Measurements from ENCODE around the gene KCNJ12. TPM values are rescaled to one million over a fixed set of nuclear protein-coding genes. Genes with fewer than 3 reads are reported as not detected.
"Not testable (repeated sequence)": the region's sequence is repeated elsewhere in the genome, so short reads cannot be mapped to it uniquely, and the experiment has no call there.

Gene KCNJ12
- total and polyA plus RNA-seq, 2 of the 4 experiments (the other 2 are of a cell fraction): under 0.01 to 0.10 TPM

DNA sequence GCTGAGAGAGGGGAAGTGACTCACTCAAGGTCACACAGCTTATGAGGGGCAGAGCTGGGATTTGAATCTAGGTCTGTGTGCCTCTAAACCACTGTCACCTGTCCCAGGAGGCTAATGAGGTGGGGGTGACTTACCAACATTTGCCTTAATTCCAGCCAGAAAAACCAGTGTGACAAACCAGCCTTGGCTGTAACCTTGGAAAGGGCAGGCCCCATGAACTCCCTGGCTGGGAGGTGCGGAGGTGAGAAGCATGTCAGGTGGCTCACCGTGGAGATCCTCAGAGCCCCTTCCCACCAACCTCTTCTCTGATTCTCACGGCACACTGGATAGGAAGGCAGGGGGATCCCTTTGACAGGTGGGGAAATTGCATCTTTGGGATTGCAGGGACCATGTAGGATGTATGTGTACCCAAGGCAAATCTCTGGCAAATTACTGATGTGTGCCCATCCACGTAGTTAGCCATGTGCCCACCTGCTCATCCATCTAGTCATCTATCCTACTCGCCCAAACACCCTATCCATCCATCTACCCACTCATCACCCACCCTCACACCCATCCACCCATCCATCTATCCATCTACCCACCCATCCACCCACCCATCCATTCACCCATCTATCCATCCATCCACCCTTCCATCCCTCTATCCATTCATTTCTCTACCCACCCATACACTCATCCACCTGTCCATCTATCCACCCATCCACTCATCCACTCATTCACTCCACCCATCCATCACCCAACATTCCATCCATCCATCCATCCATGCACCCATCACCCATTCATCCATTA is 30.7 kb downstream of the KCNJ12 start:
- H2BK20ac ChIP-seq (ENCODE audit: low read depth, low read length); in situ Hi-C loops (cut with MboI; ENCODE audit: low sequenced_read_pairs); H2BK5ac ChIP-seq (ENCODE audit: low read depth, low read length, poor library complexity, severe bottlenecking); H2BK15ac ChIP-seq (ENCODE audit: low read depth, low read length); H3K4me2 ChIP-seq (ENCODE audit: low read depth, low read length); CTCF ChIA-PET; H3K4me3 ChIP-seq (ENCODE audit: insufficient read depth, low read depth, low read length); H3K27me3 ChIP-seq (ENCODE audit: control insufficient read depth, insufficient read depth, low read length); H3K36me3 ChIP-seq (ENCODE audit: control insufficient read depth, insufficient read depth, low read length); H2BK120ac ChIP-seq (ENCODE audit: low read depth, low read length); H3K18ac ChIP-seq (ENCODE audit: low read depth, low read length); H3K9me3 ChIP-seq (ENCODE audit: control insufficient read depth, insufficient read depth, low read length); dilution Hi-C loops (cut with HindIII; ENCODE audit: low sequenced_read_pairs, unreplicated experiment); H4K91ac ChIP-seq (ENCODE audit: insufficient read depth, low read depth, low read length); ATAC-seq (ENCODE audit: low read depth); H3K9me1 ChIP-seq (ENCODE audit: insufficient read depth, low read length); H2AK9ac ChIP-seq (replicated peaks; ENCODE audit: low read depth, low read length, poor library complexity); H3K79me1 ChIP-seq (ENCODE audit: low read depth in 1 of 2, low read length in 2 of 2); H3K23ac ChIP-seq (ENCODE audit: low read depth, low read length); H3K56ac ChIP-seq (ENCODE audit: extremely low read depth, insufficient read depth, low read length); H4K8ac ChIP-seq (ENCODE audit: low read depth in 2 of 2, low read length in 2 of 2); H3K4ac ChIP-seq (ENCODE audit: low read depth, low read length); H3K4me1 ChIP-seq (ENCODE audit: control insufficient read depth, insufficient read depth, low read length); H2AK5ac ChIP-seq (ENCODE audit: low read depth, low read length); H3K27ac ChIP-seq (ENCODE audit: insufficient read depth, low read length); DNase-seq; intact Hi-C loops (cut with micrococcal nuclease); H3K9ac ChIP-seq (ENCODE audit: low read depth, low read length); H4K5ac ChIP-seq (ENCODE audit: low read depth, low read length); H4K20me1 ChIP-seq (ENCODE audit: insufficient read depth, low read length); H2AFZ ChIP-seq (replicated peaks; ENCODE audit: low read length, poor library complexity); POLR2A ChIA-PET (ENCODE audit: unreplicated experiment); BruUV-seq (replicated peaks); H3K14ac ChIP-seq (replicated peaks; ENCODE audit: low read depth, low read length): not testable (repeated sequence)
- WGBS, 2 experiments (ENCODE audit: extremely low coverage in 2 of 2, insufficient read length in 1 of 2): 50% methylated on average over 1 of the region's 5 CpGs; no CpG with 5 or more reads in 1 of the 2 experiments

DNA sequence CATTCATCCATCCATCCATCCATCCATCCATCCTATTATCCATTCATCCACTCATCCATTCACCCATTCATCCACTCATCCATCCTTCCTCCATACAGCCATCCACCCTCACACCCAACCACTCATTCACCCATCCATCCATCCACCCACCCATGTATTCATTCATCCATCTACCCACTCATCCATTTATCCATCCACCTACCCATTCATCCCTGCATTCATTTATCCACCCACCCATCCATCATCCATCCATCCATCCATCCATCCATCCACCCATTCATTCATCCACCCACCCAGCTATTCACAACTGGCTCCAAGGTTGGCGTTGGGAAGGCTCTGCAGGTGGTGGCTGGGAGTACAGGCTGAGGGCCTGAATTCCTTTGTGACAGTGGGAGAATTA is 31.6 kb downstream of the KCNJ12 start:
- H3K56ac ChIP-seq (ENCODE audit: extremely low read depth, insufficient read depth, low read length); H4K8ac ChIP-seq (ENCODE audit: low read depth in 2 of 2, low read length in 2 of 2); H3K18ac ChIP-seq (ENCODE audit: low read depth, low read length); H2BK120ac ChIP-seq (ENCODE audit: low read depth, low read length); ATAC-seq (ENCODE audit: low read depth); H3K79me1 ChIP-seq (ENCODE audit: low read depth in 1 of 2, low read length in 2 of 2); H3K9ac ChIP-seq (ENCODE audit: low read depth, low read length); POLR2A ChIA-PET (ENCODE audit: unreplicated experiment); H3K27me3 ChIP-seq (ENCODE audit: control insufficient read depth, insufficient read depth, low read length); BruUV-seq (replicated peaks); H3K4ac ChIP-seq (ENCODE audit: low read depth, low read length); H3K14ac ChIP-seq (replicated peaks; ENCODE audit: low read depth, low read length); H3K27ac ChIP-seq (ENCODE audit: insufficient read depth, low read length); H4K91ac ChIP-seq (ENCODE audit: insufficient read depth, low read depth, low read length); DNase-seq; H3K9me1 ChIP-seq (ENCODE audit: insufficient read depth, low read length); intact Hi-C loops (cut with micrococcal nuclease); H2AK9ac ChIP-seq (replicated peaks; ENCODE audit: low read depth, low read length, poor library complexity); H3K9me3 ChIP-seq (ENCODE audit: control insufficient read depth, insufficient read depth, low read length); H3K4me3 ChIP-seq (ENCODE audit: insufficient read depth, low read depth, low read length); dilution Hi-C loops (cut with HindIII; ENCODE audit: low sequenced_read_pairs, unreplicated experiment); H2AFZ ChIP-seq (replicated peaks; ENCODE audit: low read length, poor library complexity); H4K20me1 ChIP-seq (ENCODE audit: insufficient read depth, low read length); H2BK5ac ChIP-seq (ENCODE audit: low read depth, low read length, poor library complexity, severe bottlenecking); H3K23ac ChIP-seq (ENCODE audit: low read depth, low read length); CTCF ChIA-PET; H3K4me1 ChIP-seq (ENCODE audit: control insufficient read depth, insufficient read depth, low read length); H2BK20ac ChIP-seq (ENCODE audit: low read depth, low read length); H2BK15ac ChIP-seq (ENCODE audit: low read depth, low read length); H4K5ac ChIP-seq (ENCODE audit: low read depth, low read length); H2AK5ac ChIP-seq (ENCODE audit: low read depth, low read length); H3K36me3 ChIP-seq (ENCODE audit: control insufficient read depth, insufficient read depth, low read length); H3K4me2 ChIP-seq (ENCODE audit: low read depth, low read length); in situ Hi-C loops (cut with MboI; ENCODE audit: low sequenced_read_pairs): not testable (repeated sequence)
- WGBS, 2 experiments (ENCODE audit: extremely low coverage in 2 of 2, insufficient read length in 1 of 2): no CpG with 5 or more reads among the region's 1 CpG
